HS-5 (cell line): ENCODE results near the gene TADA1.
A peak's percentile ranks its signal among the peaks of the same experiment; 100 is the strongest.
"Not testable (repeated sequence)": the region's sequence is repeated elsewhere in the genome, so short reads cannot be mapped to it uniquely, and the experiment has no call there.

Experiments used
- DNase-seq: peaks from one replicate; pipeline ENCODE4 v3.0.0-alpha.2; 2012; ENCODE audit warnings: low read depth

The TADA1 gene

DNA sequence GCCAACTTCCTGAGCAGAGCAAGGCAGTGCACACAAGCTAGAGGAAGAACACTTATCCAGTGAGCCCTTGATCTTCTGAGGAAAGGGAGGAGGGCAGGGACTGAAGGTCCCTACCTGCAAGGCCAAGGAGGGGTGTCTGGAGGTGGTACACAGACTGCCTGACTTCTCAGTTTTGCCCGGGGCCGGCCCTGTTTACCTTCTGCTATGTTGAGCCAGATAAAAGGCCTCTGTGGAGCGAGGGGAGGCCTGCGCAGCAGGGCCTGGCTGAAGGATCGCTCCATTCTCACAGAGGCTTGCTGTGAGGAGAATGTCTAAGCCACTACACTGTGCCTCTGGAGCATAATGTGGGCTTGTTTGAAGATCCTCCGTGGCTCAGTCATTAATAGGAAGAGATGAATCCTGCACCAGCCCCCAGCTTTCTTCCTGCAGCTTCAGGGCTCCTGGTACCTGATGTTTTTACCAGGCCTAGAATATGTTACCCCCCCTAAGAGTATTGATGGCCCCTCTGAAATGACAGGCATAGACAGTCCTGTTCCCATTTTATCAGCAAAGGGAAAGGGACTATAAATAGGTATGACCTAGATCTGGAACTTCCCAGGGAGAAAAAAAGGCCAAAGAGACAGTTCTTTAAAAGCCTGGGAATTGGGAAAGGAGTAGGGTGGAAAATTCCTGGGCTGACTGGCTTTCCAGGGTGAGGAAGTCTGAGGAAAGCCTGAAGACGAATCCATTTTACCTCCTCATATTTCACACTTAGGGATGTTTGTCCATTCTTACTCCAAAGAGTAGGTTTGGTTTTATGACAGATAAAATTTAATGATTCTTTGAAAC, 32.1 kb downstream of the TADA1 start:
- DNase-seq, result no peak

DNA sequence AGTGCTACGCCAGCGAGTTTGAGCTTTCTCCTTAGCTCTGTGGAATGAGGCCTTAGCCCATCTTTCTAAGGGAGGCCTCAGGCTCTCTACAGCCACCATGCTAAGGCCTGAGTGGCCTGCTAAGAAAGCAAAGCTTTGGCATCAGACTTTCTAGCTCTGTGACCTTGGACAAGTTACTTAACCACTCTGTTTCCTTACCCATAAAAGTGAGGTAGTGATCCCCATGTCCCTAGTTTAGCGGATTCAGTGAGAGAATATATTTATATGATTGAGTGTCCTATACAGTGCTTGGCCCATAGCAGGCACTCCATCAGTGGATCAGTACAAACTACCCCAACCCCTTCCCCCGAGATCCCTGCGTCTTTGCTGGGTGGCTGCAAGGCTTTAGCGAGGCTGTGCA, 32.7 kb downstream of the TADA1 start:
- DNase-seq, result no peak

DNA sequence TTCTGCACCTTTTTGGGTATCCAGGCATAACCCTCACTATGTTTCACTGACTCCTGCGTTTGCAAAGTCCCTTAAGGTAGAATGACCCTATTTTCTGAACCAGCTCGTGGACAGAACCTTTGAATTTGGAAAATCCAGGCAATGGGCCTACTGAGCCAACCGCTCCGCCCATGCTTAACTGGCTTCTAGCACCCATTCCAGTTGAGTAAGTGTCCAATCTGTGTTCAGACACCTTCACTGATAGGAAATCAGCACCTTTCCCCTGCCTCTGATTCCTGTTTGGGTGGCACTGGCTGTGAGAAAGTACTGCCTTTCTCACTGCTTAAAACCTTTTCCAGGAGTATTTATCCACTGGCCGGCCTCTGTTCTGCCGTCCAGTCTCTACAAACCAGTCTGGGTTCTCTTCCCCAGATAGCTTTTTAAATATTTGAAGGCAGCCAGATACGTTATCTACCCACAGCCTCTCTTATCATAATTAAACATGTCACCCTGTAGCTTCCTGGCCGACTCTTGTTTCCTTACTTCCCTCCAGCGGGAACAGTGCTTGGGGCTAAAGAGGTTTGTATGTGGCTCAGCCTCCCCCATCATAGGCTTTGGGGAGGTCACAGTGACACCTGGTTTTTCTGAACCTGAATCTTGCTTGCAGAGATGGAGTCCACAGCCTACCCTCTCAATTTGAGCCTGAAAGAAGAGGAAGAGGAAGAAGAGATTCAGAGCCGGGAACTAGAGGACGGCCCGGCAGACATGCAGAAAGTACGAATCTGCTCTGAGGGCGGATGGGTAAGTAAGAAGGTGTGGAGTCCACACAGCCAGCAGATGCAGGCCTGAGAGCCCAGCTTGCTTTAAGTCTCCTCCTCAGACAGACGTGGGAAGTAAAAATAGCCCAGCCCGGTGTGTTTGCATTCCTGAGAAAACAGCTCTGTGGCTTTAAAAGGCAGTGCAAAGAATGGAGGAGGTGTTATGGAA, 35.5 kb downstream of the TADA1 start:
- DNase-seq, result no peak

DNA sequence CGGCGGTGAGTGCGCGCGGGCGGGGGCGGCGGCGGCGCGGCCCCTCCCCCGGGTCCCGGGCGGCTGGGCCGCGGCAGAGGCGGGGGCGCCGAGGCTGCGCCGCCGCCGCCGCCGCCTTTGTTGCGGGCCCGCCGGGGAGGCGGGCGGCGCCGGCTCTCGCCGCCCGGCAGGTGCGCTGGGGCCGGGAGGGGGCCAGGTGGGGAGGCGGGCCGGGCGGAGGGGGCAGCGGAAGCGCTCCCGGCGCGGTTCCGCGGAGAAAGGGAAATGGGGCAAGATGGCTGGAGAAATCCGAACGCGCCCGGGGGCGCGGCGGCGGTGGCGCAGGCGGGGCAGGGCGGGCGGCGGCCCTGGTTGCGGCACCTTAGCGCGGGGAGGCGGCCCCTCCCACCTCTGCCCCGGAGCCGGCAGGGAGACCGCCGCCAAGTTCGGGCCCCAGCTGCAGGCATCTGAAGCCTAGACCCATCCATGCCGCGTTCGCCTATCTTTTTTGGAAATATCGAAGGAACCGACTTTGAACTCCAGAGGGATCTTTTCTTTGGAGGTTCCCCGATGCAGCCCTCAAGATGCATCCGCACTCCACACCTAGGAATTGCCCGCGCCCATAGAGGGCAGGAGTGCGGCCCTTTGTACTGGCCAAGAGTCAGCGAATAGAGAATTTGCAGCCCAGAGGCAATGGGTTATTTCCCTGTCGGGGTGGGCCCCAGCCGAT, 36.3 kb downstream of the TADA1 start:
- no peak for DNase-seq

DNA sequence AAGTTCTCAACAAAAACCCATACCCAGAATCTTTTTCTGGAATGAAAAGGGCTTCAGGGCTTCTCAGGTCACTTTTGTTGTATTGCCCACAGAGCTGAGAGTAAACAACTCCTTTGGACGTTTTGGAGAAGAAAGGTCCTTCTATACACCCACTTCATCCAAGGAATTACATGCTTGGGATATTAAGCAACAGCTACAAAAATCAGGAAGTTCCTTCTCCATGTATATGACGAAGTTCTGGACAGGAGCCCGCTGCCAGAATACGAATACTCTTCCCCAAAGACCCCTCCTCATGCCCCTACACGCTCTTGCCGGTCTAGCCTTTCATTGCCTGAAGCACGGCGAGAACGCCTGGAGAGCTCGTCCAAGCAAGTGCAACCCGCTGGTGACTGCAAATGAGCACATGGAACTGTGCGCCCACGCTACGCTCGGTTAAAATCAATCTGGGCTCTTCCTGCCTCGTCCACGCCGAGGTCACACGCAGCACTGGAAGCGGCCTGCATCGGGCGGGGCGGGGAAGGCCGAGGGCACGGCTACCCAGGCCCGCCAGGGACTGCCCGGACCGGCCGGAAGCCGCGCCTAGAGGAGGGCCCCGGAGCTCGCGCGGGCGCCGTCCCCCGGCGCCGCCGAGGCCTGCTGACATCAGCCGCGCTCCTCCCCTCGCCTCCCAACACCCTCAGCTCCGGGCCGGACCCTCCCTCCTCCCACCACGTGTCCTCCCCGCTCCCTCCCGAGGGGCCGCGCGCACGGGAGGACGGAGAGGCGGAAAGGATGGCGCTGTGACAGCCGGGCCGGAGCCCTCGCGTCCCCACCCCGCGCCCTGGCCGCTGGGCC, 37.1 kb downstream of the TADA1 start, which contains the start of gene POGK:
TSS of gene POGK (plus strand) at position 710 of the 834 bp plus-strand sequence. CDS start 1,482 bp downstream, outside the sequence.
- peak; percentile 64 for DNase-seq

DNA sequence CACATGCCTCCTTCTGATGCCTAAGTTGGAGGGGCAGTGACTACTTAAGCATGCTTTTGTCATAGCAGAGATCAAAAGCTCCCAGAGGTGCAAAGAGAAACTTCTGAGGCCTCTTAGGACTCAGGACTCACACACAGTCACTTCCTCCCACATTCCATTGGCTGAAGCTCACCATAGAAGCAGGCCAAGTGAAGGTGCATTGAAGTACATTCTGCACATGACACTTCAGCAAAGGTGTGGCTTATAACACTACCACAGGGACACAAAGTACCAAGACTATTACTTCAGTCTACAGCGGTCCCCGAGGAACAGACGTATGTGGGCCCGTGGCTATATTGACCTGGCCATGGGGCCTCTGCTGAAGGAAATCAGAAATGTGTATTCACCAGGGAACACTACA, 39.3 kb downstream of the TADA1 start:
- DNase-seq, result no peak

DNA sequence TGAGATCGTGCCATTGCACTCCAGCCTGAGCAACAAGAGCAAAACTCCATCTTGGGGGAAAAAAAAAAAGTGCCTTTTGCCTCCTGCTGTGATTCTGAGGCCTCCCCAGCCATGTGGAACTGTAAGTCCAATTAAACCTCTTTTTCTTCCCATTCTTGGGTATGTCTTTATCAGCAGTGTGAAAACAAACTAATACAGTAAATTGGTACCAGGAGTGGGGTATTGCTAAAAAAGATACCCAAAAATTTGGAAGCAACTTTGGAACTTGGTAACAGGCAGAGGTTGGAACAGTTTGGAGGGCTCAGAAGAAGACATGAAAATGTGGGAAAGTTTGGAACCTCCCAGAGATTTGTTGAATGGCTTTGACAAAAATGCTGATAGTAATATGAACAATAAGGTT, 46.3 kb downstream of the TADA1 start:
- DNase-seq, result not testable (repeated sequence)

DNA sequence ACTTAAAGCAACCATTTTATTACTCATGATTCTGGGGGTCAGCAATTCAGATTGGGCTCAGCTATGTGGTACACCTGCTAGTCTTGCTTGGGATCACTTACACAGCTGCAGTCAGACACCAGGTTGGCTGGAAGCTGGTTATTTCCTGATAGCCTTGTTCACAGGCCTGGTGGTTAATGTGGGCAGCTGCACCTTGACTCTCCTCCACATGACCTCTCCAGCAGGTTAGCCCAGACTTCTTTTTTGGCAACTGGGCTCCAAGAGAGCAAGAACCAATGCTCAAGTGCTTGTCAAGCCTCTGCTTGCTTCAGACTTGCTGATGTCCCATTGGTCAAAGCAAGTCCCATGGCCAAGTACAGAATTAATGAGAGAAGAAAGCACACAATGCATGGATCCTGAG, 48.6 kb downstream of the TADA1 start:
- no peak for DNase-seq

DNA sequence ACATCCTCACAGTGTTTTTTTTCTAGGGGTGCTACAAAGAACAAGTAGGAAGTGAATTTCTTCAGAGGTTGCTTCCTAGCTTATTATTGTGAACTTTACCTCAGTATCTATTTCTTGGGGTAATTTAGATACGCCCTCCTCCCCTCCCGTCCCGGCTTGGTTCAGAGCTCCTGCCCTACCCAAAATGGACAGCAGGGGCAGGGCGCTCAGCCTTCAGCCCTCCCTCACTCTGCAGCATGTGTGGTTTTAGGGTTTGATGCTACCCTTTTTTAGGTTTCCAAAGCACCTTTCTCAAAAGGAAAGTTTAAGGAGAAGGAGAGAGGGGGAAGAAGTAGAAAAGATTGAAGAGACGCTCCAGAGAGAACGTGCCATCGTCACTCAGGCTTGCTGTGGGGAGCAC, 53.7 kb downstream of the TADA1 start:
- no peak for DNase-seq

DNA sequence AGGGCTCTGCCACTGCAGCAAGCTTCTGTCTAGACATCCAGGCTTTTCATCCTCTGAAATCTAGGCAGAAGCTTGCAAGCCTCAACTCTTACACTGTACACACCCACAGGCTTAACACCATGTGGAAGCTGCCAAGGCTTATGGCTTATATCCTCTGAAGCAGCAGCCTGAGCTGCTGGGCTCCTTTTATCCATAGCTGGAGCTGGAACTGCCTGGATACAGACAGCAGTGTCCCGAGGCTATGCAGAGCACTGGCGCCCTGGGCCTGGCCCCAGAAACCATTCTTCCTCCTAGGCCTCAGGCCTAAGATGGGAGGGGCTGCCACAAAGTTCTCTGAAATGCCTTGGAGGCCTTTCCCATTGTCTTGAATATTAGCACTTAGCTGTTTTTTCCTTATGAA, 56.1 kb downstream of the TADA1 start:
- DNase-seq, result no peak

DNA sequence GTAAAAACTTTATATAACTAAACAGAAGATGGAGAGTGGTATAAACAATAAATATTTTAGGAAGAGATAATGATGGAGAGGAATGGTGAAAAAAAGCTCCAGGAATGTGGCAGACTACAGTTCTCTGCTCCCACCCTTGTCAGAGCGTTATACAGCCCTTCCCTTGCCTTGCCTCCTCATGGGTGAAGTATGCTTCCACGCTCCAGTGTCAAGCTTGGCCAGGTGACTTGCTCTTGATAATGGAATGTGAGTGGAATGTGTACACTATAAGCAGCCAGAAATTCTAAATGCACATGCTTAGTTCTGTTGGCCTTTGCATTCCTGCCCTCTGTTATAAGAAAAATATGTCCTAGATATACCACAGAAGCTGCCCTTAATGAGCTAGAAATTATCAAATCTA, 61.5 kb downstream of the TADA1 start:
- no peak for DNase-seq

DNA sequence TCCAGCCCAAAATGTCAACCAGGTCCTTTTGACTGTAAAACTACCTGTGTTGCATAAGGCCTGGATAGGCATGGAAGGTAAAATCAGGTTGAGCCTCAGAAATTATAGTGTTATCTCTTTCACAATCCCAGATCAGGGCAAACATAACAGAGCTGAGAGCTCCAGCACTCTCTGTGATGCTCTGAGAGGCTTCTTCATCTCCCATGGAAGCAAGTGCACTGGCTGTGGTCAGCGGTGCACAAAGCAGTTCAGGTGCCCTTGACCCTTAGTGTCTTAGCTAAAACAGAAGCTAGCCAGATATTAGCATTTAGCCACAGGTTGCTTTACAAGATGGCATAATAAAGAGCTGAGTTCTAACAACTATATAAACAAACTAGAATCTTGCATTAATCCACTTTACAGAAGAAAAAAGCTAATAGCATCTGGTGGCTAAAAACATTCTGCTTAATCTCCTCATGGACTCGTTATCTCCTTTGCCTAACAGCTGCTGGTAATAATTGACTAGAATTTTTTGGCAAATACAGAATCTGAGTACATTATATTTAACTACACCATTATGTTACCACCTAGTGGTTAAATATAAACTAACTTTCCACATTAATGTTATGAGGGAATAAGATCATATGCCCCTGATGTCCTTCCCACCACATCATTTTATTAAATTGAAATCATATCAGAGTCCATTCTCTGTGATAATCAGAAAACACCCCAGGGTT, 62.4 kb downstream of the TADA1 start:
- DNase-seq, result no peak

DNA sequence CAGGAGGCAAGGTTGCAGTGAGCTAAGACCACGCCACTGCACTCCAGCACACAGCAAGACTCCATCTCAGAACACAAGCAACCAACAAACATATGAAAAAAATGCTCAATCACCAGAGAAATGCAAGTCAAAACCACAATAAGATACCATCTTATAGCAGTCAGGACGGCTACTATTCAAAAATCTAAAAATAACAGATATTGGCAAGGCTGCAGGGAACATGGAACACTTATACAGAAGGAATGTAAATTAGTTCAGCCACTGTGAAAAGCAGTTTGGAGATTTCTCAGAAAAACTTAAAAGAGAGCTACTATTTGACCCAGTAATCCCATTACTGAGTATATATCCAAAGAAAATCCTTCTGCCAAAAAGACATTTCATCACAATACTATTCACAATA, 64.4 kb downstream of the TADA1 start:
- DNase-seq, result no peak

DNA sequence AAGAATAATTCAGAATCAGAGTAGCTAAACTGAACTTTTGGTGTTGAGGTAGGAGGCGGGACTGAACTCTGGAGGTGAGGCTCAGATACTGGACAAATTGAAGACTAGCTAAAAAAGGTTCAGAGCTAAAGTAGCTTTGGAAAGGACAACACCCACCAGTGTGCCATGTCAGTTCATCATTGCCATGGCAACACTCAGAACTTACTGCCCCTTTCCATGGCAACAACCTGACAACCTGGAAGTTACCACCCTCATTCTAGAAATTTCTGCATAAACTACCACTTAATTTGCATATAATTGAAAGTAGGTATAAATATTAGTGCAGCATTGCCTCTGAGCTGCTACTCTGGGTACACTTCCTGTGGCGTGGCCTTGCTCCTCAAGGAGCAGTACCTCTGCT, 67.1 kb downstream of the TADA1 start:
- no peak for DNase-seq
